Kidney epithelial cell (primary cell): ENCODE data around the gene ROCK2. TPM values are rescaled to one million over a fixed set of nuclear protein-coding genes. Genes with fewer than 3 reads are reported as not detected.

ENCODE experiments used
- DNase-seq: peaks from one replicate; pipeline ENCODE4 v3.0.0-alpha.2; 2010; ENCODE audit warnings: low read depth
- H3K27me3 ChIP-seq: 2 replicates; pipeline ENCODE4 v1.6.0; 2011; ENCODE audit warnings: low read length; ENCODE audit not compliant: control insufficient read depth, insufficient read depth
- H3K36me3 ChIP-seq: 2 replicates; pipeline ENCODE4 v1.5.1; 2011; ENCODE audit warnings: low read length; ENCODE audit not compliant: control insufficient read depth, insufficient read depth
- H3K4me3 ChIP-seq: 2 replicates; pipeline ENCODE4 v1.5.1; 2011; ENCODE audit warnings: low read depth, mild to moderate bottlenecking, control low read depth, low read length
- CTCF ChIP-seq: IDR thresholded peaks from 2 replicates; pipeline ENCODE4 v1.5.1; 2011; ENCODE audit warnings: mild to moderate bottlenecking, moderate library complexity, low read length, control low read depth, inconsistent platforms; ENCODE audit not compliant: insufficient read depth, poor library complexity, severe bottlenecking
- total RNA-seq: library from RNA; depleted of rRNA; stranded (reverse); fragments of >200 nt; gene quantifications from 2 replicates; pipeline ENCODE4 v1.2.3, GENCODE V29; 2015

Gene ROCK2
- total RNA-seq: 26.4 and 30.9 TPM in 2 replicates

GRCh38 chr2:11344342-11344955 is at the start of gene ROCK2:
TSS of gene ROCK2 (minus strand) at chr2:11344636. CDS start at chr2:11344136, 500 bp downstream.
- TF ChIP-seq CTCF: no peak
- no peak for DNase-seq
- H3K27me3 ChIP-seq: no peaks in the 10 kb centered on the region
- H3K4me3 ChIP-seq: peak within 1 kb of the TSS; percentile 67
- no peaks in the 10 kb centered on the region for H3K36me3 ChIP-seq

- no peak for DNase-seq
- Histone ChIP-seq H3K27me3 (no peaks in the 10 kb centered on the region), H3K36me3 (no peaks in the 10 kb centered on the region), H3K4me3 (no peak overlapping the region)
- TF ChIP-seq CTCF: no peak
These were observed 49.3 kb upstream of the ROCK2 start for GRCh38 chr2:11393711-11394236.

- DNase-seq: no peak
- no peak overlapping the region for H3K4me3 ChIP-seq
- H3K36me3 ChIP-seq: no peaks in the 10 kb centered on the region
- TF ChIP-seq CTCF: no peak
- no peaks in the 10 kb centered on the region for H3K27me3 ChIP-seq
These were observed 47.5 kb upstream of the ROCK2 start for GRCh38 chr2:11391942-11392266.

- no peak overlapping the region for H3K4me3 ChIP-seq
- TF ChIP-seq CTCF: no peak
- no peaks in the 10 kb centered on the region for H3K36me3 ChIP-seq
- DNase-seq: no peak
- no peaks in the 10 kb centered on the region for H3K27me3 ChIP-seq
These were observed 45.9 kb upstream of the ROCK2 start for GRCh38 chr2:11390399-11390658.

GRCh38 chr2:11389551-11390398 is 45.3 kb upstream of the ROCK2 start:
- no peaks in the 10 kb centered on the region for H3K27me3 ChIP-seq
- DNase-seq: peak; percentile 92
- H3K36me3 ChIP-seq: no peaks in the 10 kb centered on the region
- no peak overlapping the region for H3K4me3 ChIP-seq
- no peak for TF ChIP-seq CTCF
